Measurements from ENCODE around the gene FAM241B.

FAM241B gene

DNA sequence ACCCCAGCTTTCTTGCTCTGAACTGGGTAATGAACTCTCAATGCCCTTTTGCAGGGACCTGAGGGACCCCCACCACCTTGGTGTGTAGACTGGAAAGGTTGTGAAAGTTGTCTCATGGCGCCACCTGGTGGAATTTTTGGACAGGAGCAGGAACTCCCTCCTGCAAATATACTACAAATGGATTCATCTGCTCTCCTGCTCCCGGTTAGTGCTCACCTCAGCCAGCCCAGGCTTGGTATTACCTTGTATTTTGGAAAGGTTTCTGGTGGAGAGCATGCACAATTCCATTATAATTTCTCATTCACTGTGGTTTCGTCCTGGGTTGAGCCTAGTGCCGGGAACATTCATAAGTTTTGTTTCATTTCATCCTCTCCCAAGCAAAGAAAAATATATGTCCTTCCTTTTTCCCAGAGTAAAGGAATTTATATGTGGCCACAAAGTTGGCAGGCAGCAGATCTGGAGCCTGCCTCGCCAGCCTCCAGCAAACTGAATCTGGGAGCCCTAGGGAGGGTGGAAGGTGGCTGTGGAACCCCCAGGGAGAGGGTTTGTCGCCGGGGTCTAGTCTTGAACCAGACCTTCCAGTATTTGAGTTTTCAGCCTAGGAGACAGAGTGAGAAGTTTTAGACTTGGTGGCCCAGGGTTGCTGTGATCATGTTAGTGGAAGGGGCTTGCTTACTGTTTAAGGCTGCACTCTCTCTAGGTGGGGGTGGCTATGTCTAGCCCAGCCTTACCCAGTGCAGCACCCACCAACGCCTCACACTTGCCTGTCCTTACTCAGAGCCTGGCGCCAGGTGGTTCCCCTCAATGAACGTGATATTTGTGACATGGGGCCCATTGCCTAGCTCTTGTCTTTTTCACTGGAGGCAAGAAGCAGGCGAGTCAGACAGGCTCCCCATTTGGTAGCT lies 9.5 kb downstream of the FAM241B start:
- Histone ChIP-seq H3K4me2 (ENCODE audit: low read depth, low read length, poor library complexity, severe bottlenecking) (no peak overlapping the region), H3F3A (ENCODE audit: insufficient read depth) (no peaks in the 10 kb centered on the region), H3K79me2 (ENCODE audit: insufficient read depth, low read length) (no peaks in the 10 kb centered on the region), H4K20me1 (ENCODE audit: low read depth, low read length) (no peaks in the 10 kb centered on the region), H2AFZ (ENCODE audit: low read depth, low read length, severe bottlenecking) (no peak overlapping the region), H3K4me3 (ENCODE audit: insufficient read depth, low read length, poor library complexity, severe bottlenecking) (no peak overlapping the region), H3K27me3 (ENCODE audit: low read length) (no peaks in the 10 kb centered on the region), H3K27ac (ENCODE audit: low read depth, low read length) (no peak overlapping the region), H3K36me3 (ENCODE audit: low read length) (no peaks in the 10 kb centered on the region), H3K9me2 (replicated peaks; ENCODE audit: insufficient read depth, low read length) (no peaks in the 10 kb centered on the region), H3K9ac (ENCODE audit: low read length) (no peak overlapping the region), H3K9me3 (ENCODE audit: insufficient read depth, low read length) (no peaks in the 10 kb centered on the region)
- TF ChIP-seq, protein P1, sequence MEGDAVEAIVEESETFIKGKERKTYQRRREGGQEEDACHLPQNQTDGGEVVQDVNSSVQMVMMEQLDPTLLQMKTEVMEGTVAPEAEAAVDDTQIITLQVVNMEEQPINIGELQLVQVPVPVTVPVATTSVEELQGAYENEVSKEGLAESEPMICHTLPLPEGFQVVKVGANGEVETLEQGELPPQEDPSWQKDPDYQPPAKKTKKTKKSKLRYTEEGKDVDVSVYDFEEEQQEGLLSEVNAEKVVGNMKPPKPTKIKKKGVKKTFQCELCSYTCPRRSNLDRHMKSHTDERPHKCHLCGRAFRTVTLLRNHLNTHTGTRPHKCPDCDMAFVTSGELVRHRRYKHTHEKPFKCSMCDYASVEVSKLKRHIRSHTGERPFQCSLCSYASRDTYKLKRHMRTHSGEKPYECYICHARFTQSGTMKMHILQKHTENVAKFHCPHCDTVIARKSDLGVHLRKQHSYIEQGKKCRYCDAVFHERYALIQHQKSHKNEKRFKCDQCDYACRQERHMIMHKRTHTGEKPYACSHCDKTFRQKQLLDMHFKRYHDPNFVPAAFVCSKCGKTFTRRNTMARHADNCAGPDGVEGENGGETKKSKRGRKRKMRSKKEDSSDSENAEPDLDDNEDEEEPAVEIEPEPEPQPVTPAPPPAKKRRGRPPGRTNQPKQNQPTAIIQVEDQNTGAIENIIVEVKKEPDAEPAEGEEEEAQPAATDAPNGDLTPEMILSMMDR (IDR thresholded peaks at IDR 0.05; ENCODE audit: insufficient read depth, low read length, poor library complexity, severe bottlenecking), result peak; percentile 84
- TF ChIP-seq EZH2phosphoT487 (conservative IDR thresholded peaks at IDR 0.05; ENCODE audit: low read length), result no peak

DNA sequence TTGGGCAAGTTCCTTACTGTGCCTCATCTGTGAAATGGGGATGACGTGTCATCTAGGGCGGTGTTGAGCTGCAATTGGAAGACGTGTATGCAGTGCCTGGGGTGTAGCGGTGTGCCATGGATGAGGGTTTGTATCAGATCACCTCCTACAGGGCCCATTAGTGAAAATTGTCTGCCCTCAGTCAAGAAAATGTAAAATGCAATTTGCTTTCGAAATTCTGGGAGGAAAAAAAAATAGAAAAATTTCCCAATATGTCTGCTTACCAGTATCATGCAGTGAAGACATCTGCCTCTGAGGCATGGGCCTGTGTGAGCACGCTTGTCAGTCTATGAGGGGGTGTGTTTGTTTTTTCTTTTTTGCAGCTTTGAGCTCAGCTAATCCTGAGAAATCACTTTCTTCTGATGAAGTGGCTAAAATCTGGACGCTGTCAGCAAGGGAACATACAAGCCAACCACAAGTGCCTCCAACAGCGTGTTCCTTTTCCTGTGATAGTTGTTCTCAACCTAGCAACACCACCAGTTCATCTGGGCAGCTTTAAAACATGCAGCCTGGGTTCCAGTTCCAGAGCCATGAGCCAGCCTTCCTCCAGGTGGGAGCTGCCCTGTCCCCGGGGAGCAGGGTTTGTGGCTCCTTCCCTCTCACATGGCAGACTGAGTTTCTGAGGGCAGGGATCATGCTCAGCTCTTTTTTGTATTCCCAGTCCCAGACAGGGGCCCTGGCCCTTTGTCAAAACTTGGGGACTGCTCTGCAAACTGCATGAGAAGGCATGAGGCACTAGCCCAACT lies 10.3 kb downstream of the FAM241B start:
- Histone ChIP-seq H3K9ac (ENCODE audit: low read length) (no peak overlapping the region), H3K9me2 (replicated peaks; ENCODE audit: insufficient read depth, low read length) (no peaks in the 10 kb centered on the region), H3K4me3 (ENCODE audit: insufficient read depth, low read length, poor library complexity, severe bottlenecking) (no peak overlapping the region), H4K20me1 (ENCODE audit: low read depth, low read length) (no peaks in the 10 kb centered on the region), H3K36me3 (ENCODE audit: low read length) (no peaks in the 10 kb centered on the region), H3F3A (ENCODE audit: insufficient read depth) (no peaks in the 10 kb centered on the region), H3K79me2 (ENCODE audit: insufficient read depth, low read length) (no peaks in the 10 kb centered on the region), H3K27ac (ENCODE audit: low read depth, low read length) (no peak overlapping the region), H2AFZ (ENCODE audit: low read depth, low read length, severe bottlenecking) (no peak overlapping the region), H3K9me3 (ENCODE audit: insufficient read depth, low read length) (no peaks in the 10 kb centered on the region), H3K4me2 (ENCODE audit: low read depth, low read length, poor library complexity, severe bottlenecking) (no peak overlapping the region), H3K27me3 (ENCODE audit: low read length) (no peaks in the 10 kb centered on the region)
- TF ChIP-seq, protein P1 (IDR thresholded peaks at IDR 0.05; ENCODE audit: insufficient read depth, low read length, poor library complexity, severe bottlenecking), result no peak
- TF ChIP-seq EZH2phosphoT487 (conservative IDR thresholded peaks at IDR 0.05; ENCODE audit: low read length), result no peak

DNA sequence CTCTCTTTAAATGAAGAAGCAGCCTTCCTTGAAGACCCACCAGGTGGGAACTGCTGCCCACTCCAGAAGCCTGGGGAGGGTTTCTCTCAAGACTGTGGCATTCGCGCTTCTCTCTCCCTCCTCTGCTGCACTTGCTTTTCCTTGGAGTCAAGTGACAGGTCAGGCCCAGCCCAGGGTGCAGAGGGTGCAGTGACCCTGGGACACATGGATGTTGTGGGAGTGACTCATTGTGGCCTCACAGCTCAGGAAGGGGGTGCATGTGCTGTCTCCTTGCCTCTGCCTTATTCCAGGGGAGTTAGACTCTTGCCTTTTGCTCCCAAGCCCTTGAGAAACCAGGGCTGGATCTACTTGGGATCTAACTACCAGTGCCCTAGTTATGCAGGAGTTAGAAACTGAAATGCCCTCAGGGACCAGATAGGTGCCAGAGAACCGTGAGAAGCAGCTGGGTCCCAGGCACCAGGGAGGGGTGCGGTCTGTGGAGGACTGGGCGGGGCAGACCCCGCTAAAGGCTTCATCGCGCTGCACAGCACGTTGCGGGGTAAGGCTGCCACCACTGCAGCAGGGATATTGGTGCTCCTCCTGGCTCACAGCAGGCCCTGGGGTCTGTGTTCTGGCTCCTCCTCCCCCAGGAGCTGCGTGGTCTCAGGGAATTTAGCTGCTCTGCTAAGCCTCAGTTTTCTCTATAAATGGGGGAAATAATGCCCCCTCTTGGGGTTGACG lies 11.4 kb downstream of the FAM241B start:
- Histone ChIP-seq H3K4me2 (ENCODE audit: low read depth, low read length, poor library complexity, severe bottlenecking) (no peak overlapping the region), H3K27ac (ENCODE audit: low read depth, low read length) (no peak overlapping the region), H3K9me2 (replicated peaks; ENCODE audit: insufficient read depth, low read length) (no peaks in the 10 kb centered on the region), H3K79me2 (ENCODE audit: insufficient read depth, low read length) (no peaks in the 10 kb centered on the region), H3K4me3 (ENCODE audit: insufficient read depth, low read length, poor library complexity, severe bottlenecking) (no peak overlapping the region), H3K36me3 (ENCODE audit: low read length) (no peaks in the 10 kb centered on the region), H3K9me3 (ENCODE audit: insufficient read depth, low read length) (no peaks in the 10 kb centered on the region), H4K20me1 (ENCODE audit: low read depth, low read length) (no peaks in the 10 kb centered on the region), H3K27me3 (ENCODE audit: low read length) (no peaks in the 10 kb centered on the region), H2AFZ (ENCODE audit: low read depth, low read length, severe bottlenecking) (no peak overlapping the region), H3F3A (ENCODE audit: insufficient read depth) (no peaks in the 10 kb centered on the region), H3K9ac (ENCODE audit: low read length) (no peak overlapping the region)
- no peak for TF ChIP-seq EZH2phosphoT487 (conservative IDR thresholded peaks at IDR 0.05; ENCODE audit: low read length)
- TF ChIP-seq, protein P1 (IDR thresholded peaks at IDR 0.05; ENCODE audit: insufficient read depth, low read length, poor library complexity, severe bottlenecking), result no peak
